GM20431 (cell line): ENCODE data around the gene TRAPPC6A.
"Not testable (repeated sequence)": the region's sequence is repeated elsewhere in the genome, so short reads cannot be mapped to it uniquely, and the experiment has no call there.

Experiments
- in situ Hi-C: fragments of 300-500 bp; cut with MseI, MboI; formaldehyde crosslinking; loops from one replicate; pipeline ENCODE4 v1.15.0; 2020; ENCODE audit warnings: low sequenced_read_pairs; ENCODE audit not compliant: unreplicated experiment

The TRAPPC6A gene

DNA sequence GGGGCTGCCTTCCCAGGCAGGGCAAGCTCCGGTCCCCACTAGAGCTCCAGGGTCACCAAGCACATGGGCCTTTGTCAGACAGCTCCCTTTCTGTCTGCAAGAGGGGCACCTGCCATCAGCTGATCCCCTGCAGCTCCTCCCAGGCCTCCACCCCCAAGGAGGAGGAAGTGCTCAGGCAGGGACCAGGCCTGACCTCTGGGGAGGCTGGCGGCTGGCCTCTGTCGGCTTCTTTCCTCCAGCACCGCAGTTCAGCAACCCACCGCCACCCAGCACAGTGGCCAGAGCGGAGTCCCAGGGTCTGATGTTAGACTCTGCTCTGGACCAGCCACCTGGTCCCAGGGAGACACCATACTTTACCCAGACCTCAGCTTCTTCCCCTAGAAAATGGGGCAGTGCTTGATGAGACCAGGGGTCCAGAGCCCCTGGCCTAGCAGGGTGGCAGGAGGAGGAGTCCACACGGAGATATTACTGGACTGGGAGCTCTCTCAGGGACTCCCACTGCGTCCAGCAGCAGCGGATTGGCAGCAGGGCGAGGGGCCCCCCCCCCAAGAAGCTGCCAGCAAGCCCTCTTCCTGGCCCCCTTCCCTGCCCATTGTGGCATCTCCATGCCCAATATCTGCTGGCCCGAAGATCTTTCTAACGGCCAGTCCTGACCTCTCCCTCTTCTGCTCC is 41.4 kb downstream of the TRAPPC6A start:
- in situ Hi-C loops = no loop called here

DNA sequence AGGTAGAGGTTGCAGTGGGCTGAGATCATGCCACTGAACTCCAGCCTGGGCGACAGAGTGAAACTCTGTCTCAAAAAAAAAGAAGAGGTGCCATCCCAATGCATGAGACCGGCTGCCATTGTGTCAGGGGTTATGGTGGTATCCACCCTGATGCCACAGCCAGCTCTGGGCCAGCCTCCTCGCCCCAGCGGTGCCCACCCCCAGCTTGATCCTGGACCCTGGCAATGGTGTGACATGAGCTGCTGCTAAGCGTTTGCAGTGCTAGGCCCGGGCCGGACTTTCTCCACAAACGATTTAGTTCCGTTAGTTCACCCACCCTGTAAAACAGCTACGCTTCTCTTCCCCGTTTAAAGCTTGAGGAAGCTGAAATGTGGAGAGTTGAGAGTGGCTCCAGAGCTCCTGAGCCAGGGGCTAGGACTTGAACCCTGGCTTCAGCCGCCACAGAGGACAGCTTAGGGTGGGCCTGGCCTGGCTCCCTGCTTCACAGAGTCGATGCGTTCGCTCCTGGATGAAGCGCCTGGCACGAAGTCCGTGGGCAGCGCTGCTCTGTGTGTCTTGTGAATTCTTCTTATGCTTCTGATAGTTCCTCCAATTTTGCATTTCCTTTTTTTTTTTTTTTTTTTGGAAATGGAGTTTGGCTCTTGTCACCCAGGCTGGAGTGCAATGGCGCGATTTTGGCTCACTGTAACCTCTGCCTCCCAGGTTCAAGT is 42.7 kb downstream of the TRAPPC6A start:
- in situ Hi-C loops = no loop called here

DNA sequence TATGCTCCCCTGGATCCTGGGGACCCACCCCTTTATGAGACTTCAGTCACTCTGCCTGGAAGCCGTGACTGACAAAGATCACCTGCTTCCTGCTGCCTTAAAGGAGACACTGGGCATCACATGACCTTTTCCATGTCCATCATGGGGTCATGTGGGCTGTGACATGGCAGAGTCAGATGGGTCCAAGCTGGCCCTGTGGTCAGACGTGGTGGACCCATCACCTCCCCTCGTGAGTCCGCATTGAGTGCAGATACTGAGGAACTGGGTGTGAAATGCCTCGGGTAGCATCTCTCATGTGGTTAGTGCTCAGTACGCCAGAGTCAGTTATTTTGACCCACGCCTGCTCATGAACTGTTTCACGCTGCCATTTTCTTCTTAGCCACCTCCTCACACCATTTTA is 44.4 kb downstream of the TRAPPC6A start:
- in situ Hi-C loops = no loop called here

DNA sequence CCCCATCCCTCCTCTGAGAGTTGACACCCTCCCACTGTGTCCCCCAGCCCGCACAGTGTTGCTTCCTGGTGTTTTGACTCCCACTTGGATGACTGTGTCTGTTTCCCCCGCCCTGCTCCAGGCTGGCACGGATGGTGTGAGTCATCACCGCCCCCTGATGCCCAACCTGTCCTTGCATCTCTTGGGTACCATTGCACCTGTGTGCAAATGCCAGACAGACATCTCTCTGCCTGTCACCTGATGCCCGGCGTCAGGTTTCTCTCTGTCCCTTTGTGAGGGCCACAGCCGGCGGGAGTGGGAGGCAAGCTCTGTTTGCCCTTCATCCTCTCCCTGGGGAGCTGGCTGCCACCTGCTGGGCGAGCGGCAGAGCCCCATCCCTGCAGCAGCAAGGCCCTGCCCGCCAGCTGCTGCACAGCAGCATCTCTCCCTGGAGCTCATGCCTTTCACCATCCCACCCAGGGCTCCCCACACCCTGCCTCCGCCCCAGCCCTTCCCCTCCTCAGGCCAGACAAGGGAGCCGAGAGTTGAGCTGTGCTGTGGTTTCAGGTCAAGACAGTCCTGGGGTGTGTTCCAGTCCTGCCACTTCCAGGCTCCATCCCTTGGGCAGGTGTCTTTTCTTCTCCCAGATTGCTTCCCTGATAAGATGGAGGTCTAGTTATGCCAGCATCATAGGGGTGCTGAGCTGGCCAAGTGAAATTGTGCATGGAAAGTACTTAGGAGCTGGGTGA is 47.0 kb downstream of the TRAPPC6A start:
- in situ Hi-C loops = no loop called here

DNA sequence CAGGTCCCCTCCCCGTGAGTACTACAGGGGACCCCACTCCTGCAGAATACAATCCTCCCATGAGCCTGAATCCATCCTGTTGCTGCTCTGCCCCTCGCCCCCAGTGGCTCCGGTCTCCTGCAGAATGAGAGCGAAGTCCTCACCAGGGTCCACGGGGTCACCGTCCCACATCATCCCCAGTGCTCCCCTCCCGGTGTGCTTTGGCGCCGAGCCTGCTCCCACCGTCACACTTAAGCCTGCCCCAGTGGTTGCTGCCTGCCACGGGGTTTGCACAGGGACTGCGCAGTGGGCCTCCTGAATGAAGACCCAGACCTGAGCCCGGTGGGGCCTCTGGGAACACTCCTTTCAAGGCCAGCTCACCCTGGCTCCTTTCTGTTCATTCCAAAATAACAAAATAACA is 47.8 kb downstream of the TRAPPC6A start:
- in situ Hi-C loops = no loop called here

DNA sequence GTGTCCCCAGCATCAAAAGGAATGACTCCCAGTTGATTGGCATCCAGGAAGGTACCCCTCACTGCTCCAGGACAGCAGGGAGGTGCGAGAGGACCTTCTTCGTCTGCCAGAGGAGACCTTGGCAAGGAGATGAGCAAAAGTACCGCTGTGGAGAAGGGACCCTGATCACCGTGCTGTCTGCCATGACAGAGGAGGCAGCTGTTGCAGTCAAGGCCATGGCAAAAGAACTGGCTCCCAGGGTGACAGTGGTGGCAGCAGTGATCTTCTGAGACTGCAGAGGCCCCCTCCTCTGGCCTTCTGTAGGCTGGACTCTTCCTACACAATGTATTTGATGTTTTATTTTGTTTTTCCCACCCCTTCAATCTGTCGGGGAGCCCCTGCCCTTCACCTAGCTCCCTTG is 49.2 kb downstream of the TRAPPC6A start:
- in situ Hi-C loops = no loop called here

DNA sequence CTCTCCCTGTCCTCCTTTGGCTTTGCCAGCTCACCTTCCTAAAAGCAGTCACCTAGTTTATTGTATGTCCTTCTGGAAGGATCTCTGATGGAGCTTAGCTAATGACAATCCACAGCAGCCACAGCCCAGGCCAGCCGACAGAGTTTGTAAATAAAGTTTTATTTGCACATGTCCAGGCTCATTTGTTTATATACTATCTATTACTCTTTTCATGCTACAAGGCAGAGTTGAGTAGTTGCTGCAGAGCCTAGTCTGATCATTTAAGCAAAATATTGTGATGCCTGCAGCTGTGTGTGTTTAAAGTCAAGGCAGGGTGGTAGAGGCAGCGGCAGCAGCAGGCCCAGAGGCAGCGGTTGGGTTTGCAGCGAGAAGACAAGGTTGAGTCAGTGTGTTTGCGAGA is 49.9 kb downstream of the TRAPPC6A start:
- in situ Hi-C loops = no loop called here

DNA sequence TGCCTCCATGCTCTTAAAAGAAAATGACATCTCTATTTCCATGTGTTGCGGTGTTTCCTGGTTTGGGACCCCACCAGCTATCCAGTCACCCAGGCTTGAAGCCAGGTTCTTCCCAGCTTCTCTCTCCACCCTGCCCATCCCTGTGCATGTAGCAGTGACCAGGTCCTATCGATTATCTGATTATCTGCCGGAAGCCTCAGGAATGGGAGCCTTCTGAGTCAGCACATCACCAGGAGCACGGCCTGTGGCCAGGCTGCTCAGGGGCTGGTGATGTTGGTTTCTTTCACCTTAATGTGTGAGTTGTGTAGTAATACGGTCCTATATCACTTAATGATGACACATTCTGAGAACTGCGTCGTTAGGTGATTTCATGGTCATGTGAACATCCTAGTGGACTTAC is 51.4 kb downstream of the TRAPPC6A start:
- in situ Hi-C loops = no loop called here

DNA sequence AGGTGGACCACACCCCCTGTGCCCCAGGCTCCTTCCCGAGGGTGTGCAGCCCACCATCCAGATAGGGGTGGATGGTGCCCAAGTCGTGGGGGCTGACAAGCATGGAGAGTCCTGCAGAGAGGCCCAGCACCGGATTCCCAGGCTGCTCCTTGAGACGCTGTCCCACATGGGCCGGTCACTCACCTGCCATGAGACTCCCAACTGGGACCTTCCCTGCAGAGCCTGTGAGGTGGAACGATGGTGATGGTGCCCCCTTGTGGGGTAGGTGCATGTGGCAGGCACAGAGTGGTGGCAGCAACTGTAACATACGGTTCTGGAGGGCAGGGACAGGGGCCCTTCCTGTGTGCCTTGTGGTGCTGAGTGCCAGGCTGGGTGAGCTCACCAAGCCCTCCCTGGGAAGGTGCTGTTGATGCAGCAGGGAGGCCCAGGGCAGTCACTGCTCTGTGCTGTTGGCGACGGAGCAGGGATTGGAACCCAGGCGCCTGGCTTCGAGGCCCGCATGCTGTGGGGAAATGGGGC is 52.0 kb downstream of the TRAPPC6A start:
- in situ Hi-C loops = no loop called here

DNA sequence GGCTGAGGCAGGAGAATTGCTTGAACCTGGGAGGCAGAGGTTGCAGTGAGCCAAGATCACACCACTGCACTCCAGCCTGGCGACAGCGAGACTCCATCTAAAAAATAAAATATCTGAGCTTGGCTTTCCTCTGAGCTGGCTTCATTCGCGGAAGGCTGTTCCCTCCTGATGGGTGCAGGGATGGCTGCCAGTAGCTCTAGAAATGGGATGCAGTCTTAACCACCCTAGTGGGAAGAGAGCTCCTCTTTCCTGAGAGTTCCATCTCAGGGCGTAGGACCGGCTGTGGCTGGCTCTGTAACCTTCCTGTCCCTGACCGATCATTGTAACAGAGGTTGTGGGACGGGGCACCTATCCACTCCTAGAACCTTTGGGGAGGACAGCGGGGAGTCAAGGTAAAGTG is 52.7 kb downstream of the TRAPPC6A start:
- in situ Hi-C loops = no loop called here

DNA sequence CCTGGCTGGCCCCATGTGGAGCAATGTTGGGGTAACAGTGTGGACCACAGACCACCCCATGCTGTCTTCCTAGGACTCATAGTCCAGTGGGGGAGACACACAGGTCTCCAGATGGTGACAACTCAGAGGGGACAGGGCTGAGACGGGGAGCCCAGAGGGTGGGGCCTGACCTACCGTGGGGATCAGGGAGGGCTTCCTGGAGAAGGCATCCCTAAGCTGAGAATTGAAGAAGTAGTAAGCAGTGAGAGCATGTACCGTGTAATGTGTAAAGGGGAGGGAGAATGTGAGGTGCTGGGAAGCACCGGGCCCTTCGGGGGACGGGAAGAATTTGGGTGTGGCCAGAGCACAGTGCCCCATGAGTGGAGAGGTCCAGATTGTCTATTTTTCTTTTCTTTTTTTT is 54.0 kb downstream of the TRAPPC6A start:
- in situ Hi-C loops = no loop called here

DNA sequence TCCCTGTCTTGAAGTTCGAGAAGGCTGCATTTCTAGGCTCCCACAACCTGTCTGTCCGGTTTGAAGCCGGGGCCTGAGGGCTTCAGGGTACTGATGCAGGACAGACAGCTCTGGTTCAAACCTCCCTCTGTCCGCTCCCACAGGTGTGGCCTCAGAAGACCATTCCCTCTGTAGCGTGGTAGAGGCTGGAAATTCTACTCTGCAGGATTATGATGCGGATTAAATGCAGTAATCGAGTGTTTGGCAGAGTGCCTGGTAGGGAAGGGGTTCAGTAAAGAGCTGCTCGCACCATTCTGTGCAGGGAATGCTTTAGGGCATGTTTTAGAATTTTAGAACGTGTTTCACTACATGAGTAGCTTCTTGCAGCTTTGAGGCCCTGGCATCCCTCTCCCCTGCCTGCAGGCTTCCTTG is 54.6 kb downstream of the TRAPPC6A start:
- in situ Hi-C loops = no loop called here

DNA sequence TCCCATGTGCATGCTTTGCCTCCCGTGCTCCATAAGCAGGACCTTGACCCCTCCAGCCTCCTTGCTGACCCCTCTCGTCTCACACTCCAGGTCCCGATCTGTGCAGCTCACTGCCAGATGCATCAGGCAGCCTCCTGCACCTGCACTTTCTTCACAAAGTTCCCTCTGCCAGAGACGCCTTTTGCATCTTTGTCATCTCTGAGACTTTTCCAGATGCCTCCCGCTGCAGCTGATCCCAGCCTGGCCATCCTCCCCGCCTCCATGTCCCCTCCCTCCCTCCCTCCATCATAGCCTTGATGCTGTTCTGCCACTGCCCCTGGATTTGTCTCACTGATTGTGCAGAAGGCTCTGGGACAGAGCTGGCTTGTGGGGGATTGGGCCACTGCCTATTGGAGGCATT is 55.2 kb downstream of the TRAPPC6A start:
- in situ Hi-C loops = no loop called here

DNA sequence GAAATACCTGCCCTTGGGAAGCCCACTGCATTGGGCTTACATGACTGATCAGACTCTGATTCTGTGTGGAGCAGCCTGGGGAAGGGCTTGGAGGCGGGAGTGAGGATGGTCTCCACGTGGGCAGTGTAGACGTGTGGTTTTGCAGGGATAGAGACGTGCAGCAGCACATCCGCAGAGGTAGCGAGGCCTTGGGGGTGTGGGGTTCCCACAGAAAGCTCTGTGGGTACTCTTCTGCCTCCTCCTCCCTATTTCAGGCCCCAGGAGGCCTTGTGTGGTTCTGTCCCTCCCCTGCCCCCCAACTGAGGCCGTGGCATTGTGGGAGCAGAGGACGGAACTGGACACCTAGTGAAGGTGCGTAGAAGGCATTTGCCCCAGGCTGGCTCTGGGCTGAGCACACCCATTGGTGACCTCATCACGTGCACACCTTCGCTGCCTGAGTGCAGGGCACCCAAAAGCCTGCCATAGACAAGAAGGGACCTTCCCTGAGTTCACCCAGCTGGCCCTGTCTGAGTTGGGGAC is 56.2 kb downstream of the TRAPPC6A start:
- in situ Hi-C loops = no loop called here

DNA sequence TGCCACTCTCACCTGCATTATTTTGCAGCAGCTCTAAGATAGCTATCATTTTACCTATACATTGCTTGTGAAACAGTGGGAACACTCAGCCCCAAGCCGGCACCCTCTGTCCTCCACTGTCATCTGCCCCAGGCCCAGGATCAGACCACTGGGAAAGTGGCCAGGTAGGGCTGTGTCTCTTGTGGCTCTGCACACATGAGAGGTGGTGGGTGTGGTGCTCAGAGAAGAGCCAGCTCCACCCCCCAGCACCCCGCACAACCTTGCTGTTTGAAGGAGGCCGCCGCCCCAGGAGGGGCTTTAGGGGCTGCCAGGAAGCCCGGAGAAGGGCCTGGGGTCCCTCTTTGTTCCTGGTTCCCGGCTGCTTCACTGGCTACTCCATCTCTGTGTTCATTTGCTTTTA is 58.5 kb downstream of the TRAPPC6A start:
- in situ Hi-C loops = no loop called here

DNA sequence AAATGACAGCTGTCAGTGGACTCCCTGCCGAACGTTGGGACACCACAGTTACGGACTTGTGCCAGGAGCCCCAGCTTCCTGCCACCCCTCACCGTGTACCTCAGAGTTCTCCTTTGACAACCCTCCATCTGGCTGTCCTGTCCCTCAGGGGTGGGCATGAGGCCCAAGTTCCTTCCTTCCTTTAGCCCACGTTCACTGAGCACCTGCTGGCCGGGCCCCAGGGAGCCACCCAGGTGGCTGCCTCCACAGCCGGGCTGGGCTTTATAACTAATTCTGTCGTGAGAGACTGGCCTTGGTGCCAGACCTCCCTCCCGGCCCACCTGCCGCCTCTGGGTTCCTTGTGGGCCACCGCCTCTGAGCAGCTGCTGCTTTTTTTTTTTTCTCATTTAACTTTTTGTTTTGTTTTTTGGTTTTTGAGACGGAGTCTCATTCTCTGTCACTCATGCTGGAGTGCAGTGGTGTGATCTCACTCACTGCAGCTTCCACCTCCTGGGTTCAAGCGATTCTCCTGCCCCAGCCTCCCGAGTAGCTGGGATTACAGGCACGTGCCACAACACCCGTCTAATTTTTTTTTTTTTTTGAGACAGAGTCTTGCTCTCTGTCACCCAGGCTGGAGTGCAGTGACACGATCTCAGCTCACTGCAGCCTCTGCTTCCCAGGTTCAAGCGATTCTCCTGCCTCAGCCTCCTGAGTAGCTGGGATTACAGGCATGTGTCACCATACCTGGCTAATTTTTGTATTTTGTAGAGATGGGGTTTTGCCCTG is 59.3 kb downstream of the TRAPPC6A start:
- in situ Hi-C loops = not testable (repeated sequence)

DNA sequence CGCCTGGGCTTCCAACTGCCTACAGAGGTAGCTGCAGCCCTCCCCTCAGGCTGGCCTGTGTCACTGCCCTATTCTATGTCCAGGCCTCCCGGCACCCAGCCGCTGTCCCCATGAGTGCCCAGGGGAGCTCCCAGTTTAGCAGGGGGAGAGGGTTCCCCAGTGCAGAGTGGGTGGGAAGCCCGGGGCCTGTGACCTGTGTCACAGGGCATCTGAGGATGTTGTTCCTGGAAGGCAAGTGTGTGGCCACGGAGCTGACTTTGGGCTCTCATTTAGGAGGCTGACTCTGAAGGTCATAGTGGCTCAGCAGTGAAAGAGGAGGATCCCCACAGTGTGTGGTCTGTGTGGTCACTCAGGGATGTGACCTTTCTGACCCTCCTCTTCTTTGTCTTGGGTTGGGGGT is 59.9 kb downstream of the TRAPPC6A start:
- in situ Hi-C loops = no loop called here

DNA sequence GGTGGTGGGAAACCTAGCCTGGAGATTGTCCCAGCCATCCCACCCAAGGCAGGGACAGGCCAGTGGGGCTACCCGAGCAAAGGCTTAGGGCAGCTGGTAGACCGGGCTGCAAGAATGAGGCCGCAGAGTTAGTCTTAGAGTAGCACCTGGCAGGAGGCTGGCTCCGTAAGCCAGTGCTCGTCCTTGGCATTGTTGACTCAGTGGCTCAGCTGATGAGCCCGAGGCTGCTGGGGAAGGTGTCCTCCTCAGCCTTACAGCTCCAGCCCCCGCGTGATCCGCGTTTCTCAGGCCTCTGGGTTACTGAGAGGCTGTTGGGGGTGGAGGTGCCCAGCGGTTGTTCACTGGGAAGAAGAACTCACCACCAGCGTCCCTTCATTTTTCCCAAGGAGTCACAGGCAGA is 60.4 kb downstream of the TRAPPC6A start:
- in situ Hi-C loops = no loop called here

DNA sequence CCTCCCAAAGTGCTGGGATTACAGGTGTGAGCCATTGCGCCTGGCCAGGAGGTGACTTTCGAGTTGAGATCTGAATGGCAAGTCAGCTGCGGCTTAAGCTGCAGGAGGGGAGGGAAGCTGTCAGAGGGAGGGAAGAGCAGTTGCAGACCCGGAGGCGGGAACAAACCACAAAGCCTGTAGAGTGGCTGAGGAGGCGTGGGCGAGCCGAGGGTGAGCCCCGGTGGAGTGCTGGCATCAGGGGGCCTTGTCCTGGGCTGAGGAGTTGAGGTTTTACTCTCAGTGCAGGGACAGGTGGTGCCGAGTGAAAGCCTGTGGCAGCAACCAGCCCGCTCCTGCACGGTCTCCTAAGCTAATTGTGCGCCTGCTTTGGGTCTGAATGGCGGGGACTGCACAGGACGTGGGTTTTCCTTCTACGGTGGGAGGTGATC is 60.9 kb downstream of the TRAPPC6A start:
- in situ Hi-C loops = no loop called here
